HFF-Myc (cell line): ENCODE data around the gene NTN1.

Experiments used
- DNase-seq: peaks from one replicate; pipeline ENCODE4 v3.0.0-alpha.2; 2011; ENCODE audit warnings: low read depth; ENCODE audit errors: extremely low read depth
- H3K4me3 ChIP-seq: replicated peaks from 2 replicates; pipeline ENCODE4 v1.5.1; 2011; ENCODE audit warnings: low read depth, mild to moderate bottlenecking, control low read depth, low read length
- TF ChIP-seq, protein P1 (sequence below): IDR thresholded peaks from 2 replicates; pipeline ENCODE4 v1.5.1; 2012; ENCODE audit warnings: mild to moderate bottlenecking, low read depth, low read length, control low read depth; ENCODE audit errors: missing control alignments

The NTN1 gene

DNA sequence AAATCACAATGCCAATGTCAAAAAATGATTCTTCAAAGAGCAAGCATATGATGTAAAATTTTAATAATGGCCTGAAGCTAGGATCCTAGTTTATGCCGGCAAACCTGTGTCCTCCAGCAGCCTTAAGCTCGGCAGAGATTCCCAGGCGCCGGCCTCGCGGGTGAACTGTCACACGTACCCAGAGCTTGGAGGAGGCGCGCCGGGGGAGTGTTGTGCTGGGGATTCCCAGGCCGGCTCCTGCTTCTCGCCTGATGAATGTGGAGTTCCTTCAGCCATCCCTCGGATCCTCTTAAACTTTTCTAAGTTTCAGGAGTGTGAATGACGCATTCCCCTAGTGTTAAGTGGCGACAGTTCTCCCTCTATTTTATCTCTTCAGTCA is 19.1 kb upstream of the NTN1 start:
- DNase-seq, result no peak
- TF ChIP-seq, protein P1, sequence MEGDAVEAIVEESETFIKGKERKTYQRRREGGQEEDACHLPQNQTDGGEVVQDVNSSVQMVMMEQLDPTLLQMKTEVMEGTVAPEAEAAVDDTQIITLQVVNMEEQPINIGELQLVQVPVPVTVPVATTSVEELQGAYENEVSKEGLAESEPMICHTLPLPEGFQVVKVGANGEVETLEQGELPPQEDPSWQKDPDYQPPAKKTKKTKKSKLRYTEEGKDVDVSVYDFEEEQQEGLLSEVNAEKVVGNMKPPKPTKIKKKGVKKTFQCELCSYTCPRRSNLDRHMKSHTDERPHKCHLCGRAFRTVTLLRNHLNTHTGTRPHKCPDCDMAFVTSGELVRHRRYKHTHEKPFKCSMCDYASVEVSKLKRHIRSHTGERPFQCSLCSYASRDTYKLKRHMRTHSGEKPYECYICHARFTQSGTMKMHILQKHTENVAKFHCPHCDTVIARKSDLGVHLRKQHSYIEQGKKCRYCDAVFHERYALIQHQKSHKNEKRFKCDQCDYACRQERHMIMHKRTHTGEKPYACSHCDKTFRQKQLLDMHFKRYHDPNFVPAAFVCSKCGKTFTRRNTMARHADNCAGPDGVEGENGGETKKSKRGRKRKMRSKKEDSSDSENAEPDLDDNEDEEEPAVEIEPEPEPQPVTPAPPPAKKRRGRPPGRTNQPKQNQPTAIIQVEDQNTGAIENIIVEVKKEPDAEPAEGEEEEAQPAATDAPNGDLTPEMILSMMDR, result no peak
- no peak overlapping the region for H3K4me3 ChIP-seq

DNA sequence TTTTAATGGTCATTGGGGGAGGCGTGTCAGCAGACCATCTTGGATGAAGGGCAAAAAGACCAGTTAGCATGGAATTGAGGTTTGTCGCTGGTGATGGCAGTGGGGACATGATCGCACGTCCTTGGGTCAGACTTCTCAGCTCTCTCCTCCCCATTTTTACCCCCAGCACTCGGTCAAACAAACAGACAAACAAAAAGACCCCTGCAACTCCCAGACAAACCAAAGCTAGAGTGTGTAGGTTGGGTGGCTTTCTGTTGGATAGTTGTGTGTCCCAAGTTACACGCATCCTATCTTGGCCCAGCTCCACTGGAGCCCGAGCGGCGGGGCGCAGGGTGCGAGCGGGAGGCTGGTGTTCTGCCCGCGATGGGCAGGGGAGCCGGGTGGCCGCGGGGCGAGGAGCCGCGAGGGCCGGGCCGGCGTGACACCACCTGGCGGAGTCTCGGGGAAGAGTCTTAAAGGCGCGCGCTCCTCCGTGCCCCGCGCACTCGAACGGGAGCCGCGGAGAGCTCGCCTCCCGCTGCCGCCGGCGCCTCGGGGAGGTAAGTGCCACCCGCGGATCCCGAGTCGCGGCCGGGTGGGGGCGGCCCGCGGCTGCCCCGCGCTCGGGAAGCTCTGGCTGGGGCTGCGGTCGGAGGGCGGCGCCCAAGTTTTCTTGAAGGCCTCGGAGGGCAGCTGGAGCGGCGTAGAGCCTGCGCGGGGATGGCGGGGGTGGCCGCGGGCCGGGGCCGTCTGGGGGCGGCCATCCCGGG is 18.5 kb upstream of the NTN1 start:
- DNase-seq, result no peak
- TF ChIP-seq, protein P1, result no peak
- no peak overlapping the region for H3K4me3 ChIP-seq

DNA sequence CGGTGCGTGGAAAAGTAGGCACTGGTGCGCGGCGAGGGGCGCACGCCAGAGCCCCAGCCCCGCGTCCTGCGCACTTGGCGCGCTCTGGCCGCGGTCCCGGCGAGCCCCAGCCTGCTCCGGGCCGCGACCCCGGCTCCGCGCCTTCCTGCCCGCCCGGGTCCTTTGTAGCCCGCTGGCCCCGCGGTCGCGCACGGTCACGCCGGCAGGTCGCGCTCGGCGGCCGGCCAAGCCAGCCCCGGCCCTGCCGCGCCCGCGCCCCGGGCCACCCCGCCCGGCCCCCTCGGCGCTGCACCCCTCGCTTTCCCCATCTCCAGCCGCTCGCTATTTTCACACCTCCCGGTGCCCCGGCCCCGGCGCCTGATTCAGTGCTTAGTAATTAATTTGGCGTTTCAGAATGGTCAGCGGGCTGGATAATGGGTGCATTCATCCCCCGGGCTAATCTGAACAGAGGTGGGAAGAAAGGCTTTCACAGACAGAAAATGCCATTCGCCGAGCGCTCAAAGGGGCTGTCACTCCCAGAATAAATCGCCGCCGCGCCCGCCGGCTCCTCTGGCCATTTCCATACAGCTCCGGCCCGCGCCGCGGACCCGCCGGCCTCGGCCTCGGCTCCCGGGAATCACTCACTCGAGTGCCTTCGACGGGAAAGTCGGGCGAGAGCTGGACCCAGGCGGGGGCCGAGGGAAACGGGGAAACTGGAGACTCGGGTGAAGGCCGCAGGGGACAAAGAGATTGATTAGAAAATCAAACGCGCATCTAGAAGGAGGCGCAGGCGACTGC is 17.8 kb upstream of the NTN1 start:
- DNase-seq, result no peak
- H3K4me3 ChIP-seq, result no peak overlapping the region

DNA sequence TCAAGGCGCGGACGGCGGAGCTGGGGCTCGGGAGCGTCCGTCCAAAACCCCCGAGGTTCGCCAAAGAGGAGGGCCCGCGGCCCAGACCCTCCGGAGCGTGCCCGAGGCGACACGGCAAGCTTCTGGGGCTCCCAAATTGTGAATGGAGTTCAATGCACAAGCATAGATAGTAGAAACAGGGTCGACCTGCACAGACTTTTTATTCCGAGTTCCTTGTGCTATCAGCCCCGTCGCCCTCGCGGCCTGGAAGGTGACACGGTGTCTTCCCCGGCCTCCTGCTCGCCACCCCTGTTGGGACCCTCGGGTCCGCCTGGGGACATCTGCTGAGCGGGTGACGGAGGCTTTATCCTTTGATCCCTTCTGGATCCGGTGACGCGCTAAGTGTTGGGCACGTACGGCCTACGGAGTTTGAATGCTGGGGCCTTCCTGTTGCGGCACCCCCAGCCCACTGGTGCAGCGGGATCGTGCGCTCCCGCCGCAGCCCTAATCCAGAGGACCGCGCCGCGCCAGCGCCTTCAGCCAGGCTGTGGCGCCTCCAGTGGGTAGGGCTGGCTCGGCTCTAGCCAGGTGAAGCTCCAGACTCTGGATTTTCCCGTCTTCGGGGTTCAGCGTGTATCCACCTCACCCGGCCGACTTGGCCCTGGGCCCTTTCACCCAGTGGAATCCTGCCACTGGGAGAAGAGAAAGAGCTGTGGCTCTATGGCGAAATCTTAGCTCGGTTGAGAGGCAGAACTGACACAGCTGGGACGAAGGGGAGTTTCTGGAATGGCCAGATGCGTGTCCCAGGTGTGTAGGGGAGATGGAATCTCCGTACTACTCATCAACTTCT is 17.0 kb upstream of the NTN1 start:
- no peak for DNase-seq
- TF ChIP-seq, protein P1, result no peak
- no peak overlapping the region for H3K4me3 ChIP-seq

More for the DNA sequence above, 17.8 kb upstream of the NTN1 start:
- TF ChIP-seq, protein P1, result no peak

DNA sequence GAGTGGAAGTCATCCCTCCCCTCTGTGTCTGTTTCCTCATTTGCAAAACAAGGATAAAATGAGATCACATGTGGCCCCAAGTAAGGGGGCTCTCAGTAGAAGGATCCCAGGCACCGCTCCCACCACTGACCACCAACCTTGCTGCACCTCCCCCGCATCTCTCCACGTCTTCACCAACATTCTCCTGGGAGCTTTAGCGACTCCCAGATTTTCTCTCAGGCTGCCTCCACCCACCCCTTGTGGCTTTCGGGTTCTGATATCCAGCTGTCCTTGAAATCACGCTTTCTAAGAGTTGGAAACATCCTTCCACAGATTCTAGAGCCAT is 16.4 kb upstream of the NTN1 start:
- no peak overlapping the region for H3K4me3 ChIP-seq
- DNase-seq, result no peak
- TF ChIP-seq, protein P1, result no peak

DNA sequence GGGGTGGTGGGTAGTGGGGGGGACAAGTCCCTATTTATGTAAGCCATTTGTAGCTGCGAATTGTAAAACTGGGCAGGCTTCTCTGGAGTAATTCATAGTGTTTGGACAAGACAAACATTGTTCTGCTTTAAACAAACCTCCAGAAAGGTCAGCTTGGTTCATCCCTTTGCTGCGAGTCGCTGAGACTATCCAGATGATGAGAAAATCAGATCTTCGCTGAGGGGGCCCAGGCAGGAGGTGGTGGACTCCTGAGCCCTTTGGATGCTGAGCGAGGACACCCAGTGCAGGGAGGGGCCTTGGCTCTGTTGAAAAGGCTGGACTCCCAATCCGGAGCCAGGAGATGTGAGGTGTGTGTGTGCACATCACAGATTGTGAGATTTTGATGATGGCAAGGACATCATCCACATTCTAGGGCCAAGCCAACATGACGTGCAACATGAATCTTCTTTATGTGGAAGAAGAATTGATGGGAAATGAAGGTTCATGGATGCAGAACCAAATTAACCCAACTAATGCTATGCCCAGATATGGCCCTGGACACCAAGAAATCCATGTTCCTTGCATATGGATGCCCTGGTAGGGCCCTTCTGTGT is 15.0 kb upstream of the NTN1 start:
- H3K4me3 ChIP-seq, result no peak overlapping the region
- TF ChIP-seq, protein P1, result no peak
- DNase-seq, result no peak
